ENCODE results near the gene SLC52A3. TPM values are rescaled to one million over a fixed set of nuclear protein-coding genes. Genes with fewer than 3 reads are reported as not detected.

Gene SLC52A3
- total and polyA plus RNA-seq, 2 of the 13 experiments (the other 11 are each of a cell fraction or from before 2014, with no cell fraction given) = 0.03 TPM; not detected in 1

DNA sequence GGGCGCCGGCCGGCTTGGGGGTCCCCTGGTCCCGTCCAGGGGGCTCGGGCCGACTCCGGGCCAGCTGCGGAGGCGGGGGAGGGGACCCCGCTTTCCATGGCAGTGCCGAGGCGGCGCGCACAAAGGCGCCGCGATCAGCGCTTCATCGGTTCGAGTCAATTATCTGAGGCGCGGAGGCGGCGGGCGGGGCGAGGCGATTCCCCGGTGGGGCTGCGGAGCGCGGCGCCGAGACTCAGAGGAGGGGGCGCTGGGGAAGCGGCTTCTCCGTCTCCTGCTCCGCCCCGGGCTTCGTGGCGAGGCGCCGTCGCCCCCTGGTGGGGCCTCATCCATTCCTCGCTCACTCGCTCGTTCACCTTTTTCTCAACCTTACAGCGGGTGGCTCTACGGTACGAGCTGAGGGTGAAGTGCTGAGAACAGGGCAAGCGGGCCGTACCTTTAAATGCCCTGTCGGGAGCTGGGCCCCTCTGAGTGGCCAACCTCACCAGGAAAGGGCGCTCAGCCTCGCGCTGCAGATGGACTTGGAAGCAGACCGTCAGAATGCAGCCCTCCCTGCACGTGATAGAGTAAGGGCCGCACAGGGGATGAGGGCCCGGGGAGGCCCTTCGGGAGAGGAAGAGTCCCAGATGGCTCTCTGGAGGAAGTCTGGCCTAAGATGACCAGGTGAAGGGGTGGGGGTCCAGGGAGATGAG, 39.9 kb downstream of the SLC52A3 start (continued):
- TF ChIP-seq, protein P1, sequence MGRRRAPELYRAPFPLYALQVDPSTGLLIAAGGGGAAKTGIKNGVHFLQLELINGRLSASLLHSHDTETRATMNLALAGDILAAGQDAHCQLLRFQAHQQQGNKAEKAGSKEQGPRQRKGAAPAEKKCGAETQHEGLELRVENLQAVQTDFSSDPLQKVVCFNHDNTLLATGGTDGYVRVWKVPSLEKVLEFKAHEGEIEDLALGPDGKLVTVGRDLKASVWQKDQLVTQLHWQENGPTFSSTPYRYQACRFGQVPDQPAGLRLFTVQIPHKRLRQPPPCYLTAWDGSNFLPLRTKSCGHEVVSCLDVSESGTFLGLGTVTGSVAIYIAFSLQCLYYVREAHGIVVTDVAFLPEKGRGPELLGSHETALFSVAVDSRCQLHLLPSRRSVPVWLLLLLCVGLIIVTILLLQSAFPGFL (CRISPR knock-in tag; IDR thresholded peaks at IDR 0.05) = no peak
- TF ChIP-seq ZNF274 (CRISPR knock-in tag; IDR thresholded peaks at IDR 0.05) (peak; percentile 81; the same call in 1 of the 2 replicates), CREM (IDR thresholded peaks at IDR 0.05) (no peak), CREM (CRISPR knock-in tag; IDR thresholded peaks at IDR 0.05) (no peak), ZNF256 (CRISPR knock-in tag; conservative IDR thresholded peaks at IDR 0.05) (no peak), SMARCE1 (IDR thresholded peaks at IDR 0.05; ENCODE audit: borderline replicate concordance) (no peak), MIXL1 (CRISPR knock-in tag; IDR thresholded peaks at IDR 0.05) (0 out of 2 replicates have a peak, but pooled peaks have one; percentile 29), ZNF589 (CRISPR knock-in tag; conservative IDR thresholded peaks at IDR 0.05) (no peak), ZNF331 (CRISPR knock-in tag; IDR thresholded peaks at IDR 0.05) (peak; percentile 70; the same call in 1 of the 2 replicates), WIZ (CRISPR knock-in tag; IDR thresholded peaks at IDR 0.05) (peak; percentile 82; the same call in 1 of the 2 replicates), NCOA2 (CRISPR knock-in tag; IDR thresholded peaks at IDR 0.05) (no peak), ARID2 (CRISPR knock-in tag; IDR thresholded peaks at IDR 0.05; ENCODE audit: borderline replicate concordance) (no peak), CCAR2 (optimal IDR thresholded peaks at IDR 0.05; ENCODE audit: low read depth, low read length) (no peak), ZNF143 (CRISPR knock-in tag; IDR thresholded peaks at IDR 0.05) (no peak), ZNF367 (CRISPR knock-in tag; IDR thresholded peaks at IDR 0.05; ENCODE audit: borderline replicate concordance) (no peak)
- TF ChIP-seq, protein P2, sequence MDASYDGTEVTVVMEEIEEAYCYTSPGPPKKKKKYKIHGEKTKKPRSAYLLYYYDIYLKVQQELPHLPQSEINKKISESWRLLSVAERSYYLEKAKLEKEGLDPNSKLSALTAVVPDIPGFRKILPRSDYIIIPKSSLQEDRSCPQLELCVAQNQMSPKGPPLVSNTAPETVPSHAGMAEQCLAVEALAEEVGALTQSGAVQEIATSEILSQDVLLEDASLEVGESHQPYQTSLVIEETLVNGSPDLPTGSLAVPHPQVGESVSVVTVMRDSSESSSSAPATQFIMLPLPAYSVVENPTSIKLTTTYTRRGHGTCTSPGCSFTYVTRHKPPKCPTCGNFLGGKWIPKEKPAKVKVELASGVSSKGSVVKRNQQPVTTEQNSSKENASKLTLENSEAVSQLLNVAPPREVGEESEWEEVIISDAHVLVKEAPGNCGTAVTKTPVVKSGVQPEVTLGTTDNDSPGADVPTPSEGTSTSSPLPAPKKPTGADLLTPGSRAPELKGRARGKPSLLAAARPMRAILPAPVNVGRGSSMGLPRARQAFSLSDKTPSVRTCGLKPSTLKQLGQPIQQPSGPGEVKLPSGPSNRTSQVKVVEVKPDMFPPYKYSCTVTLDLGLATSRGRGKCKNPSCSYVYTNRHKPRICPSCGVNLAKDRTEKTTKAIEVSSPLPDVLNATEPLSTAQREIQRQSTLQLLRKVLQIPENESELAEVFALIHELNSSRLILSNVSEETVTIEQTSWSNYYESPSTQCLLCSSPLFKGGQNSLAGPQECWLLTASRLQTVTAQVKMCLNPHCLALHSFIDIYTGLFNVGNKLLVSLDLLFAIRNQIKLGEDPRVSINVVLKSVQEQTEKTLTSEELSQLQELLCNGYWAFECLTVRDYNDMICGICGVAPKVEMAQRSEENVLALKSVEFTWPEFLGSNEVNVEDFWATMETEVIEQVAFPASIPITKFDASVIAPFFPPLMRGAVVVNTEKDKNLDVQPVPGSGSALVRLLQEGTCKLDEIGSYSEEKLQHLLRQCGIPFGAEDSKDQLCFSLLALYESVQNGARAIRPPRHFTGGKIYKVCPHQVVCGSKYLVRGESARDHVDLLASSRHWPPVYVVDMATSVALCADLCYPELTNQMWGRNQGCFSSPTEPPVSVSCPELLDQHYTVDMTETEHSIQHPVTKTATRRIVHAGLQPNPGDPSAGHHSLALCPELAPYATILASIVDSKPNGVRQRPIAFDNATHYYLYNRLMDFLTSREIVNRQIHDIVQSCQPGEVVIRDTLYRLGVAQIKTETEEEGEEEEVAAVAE (CRISPR knock-in tag; IDR thresholded peaks at IDR 0.05; ENCODE audit: borderline replicate concordance) = no peak
- TF ChIP-seq, protein P3, sequence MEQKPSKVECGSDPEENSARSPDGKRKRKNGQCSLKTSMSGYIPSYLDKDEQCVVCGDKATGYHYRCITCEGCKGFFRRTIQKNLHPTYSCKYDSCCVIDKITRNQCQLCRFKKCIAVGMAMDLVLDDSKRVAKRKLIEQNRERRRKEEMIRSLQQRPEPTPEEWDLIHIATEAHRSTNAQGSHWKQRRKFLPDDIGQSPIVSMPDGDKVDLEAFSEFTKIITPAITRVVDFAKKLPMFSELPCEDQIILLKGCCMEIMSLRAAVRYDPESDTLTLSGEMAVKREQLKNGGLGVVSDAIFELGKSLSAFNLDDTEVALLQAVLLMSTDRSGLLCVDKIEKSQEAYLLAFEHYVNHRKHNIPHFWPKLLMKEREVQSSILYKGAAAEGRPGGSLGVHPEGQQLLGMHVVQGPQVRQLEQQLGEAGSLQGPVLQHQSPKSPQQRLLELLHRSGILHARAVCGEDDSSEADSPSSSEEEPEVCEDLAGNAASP (CRISPR knock-in tag; IDR thresholded peaks at IDR 0.05; ENCODE audit: borderline replicate concordance) = 0 out of 2 replicates have a peak, but pooled peaks have one; percentile 27
